IPS-15b (cell line): ENCODE measurements around the gene ARL5A.

Experiments used
- H3K27me3 ChIP-seq: one replicate; pipeline ENCODE4 v1.6.1; 2013; ENCODE audit warnings: low read length; ENCODE audit not compliant: control insufficient read depth, insufficient read depth
- H3K36me3 ChIP-seq: one replicate; pipeline ENCODE4 v1.6.1; 2013; ENCODE audit warnings: low read length; ENCODE audit not compliant: control insufficient read depth, insufficient read depth
- H3K4me1 ChIP-seq: one replicate; pipeline ENCODE4 v1.6.1; 2013; ENCODE audit warnings: mild to moderate bottlenecking, low read length; ENCODE audit not compliant: control insufficient read depth, insufficient read depth
- H3K4me3 ChIP-seq: one replicate; pipeline ENCODE4 v1.5.1; 2013; ENCODE audit warnings: low read depth, low read length
- H3K9ac ChIP-seq: one replicate; pipeline ENCODE4 v1.6.1; 2013; ENCODE audit warnings: low read depth, mild to moderate bottlenecking, low read length
- H3K9me3 ChIP-seq: one replicate; pipeline ENCODE4 v1.6.1; 2013; ENCODE audit warnings: mild to moderate bottlenecking, low read length; ENCODE audit not compliant: control insufficient read depth, insufficient read depth

ARL5A gene

DNA sequence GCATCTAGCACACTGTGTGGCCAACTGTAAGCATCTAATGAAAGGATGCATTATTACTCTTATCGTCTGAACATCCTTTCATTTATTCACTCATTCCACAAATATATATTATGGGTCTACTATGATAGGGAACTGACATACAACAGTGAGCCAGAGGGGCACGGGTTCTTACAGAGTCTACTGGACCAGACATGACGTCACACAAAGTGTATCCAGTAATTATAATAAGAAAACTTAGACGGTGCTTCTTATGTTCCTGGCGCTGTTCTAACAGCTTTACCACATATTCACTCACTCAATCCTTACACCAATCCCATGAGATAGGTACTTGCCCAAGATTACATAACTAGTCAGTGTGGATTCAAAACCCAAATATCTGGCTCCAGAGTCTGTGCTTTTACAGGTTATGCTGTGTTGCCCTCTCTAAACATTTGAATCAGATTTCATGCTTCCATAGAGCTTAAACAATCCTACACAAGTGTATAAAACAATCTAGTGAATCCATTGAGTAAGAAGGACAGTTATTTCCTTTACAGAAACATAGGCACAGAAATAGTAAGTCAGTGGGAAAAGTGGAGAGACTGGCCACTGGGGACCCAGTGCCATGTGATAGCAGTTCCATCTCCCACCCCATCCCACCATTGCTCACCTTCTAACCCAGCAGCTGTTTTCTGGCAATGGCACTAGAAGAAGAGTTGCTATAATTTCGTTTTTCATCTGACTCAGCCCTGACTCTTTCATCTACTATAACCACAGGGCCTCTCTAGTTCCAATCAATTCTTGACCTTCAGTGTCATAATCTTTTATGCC lies 24.2 kb upstream of the ARL5A start:
- H3K9ac ChIP-seq, result no peak overlapping the region
- H3K4me1 ChIP-seq, result no peaks in the 10 kb centered on the region
- no peaks in the 10 kb centered on the region for H3K27me3 ChIP-seq
- H3K36me3 ChIP-seq, result no peaks in the 10 kb centered on the region
- no peak overlapping the region for H3K4me3 ChIP-seq
- no peaks in the 10 kb centered on the region for H3K9me3 ChIP-seq

DNA sequence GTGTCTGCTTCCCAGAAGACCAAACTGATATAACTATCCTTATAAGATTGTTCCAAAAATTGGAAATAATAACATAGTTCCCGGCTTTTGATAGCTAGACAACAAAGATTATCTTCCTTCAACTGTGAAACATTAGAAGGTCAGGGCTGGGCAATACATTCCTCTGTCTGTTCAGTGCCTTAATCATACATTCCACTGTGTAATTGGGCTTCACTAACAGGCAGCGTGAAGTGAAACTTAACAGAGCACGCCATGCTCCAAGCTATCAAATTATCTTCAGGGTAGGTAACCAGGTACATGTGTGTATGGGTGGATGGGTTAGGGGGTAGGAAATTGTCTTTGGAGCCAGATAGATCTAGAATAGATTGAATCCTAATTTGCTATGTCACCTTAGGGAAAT lies 23.5 kb upstream of the ARL5A start:
- Histone ChIP-seq H3K4me3 (no peak overlapping the region), H3K9ac (no peak overlapping the region), H3K36me3 (no peaks in the 10 kb centered on the region), H3K4me1 (no peaks in the 10 kb centered on the region), H3K27me3 (no peaks in the 10 kb centered on the region), H3K9me3 (no peaks in the 10 kb centered on the region)

DNA sequence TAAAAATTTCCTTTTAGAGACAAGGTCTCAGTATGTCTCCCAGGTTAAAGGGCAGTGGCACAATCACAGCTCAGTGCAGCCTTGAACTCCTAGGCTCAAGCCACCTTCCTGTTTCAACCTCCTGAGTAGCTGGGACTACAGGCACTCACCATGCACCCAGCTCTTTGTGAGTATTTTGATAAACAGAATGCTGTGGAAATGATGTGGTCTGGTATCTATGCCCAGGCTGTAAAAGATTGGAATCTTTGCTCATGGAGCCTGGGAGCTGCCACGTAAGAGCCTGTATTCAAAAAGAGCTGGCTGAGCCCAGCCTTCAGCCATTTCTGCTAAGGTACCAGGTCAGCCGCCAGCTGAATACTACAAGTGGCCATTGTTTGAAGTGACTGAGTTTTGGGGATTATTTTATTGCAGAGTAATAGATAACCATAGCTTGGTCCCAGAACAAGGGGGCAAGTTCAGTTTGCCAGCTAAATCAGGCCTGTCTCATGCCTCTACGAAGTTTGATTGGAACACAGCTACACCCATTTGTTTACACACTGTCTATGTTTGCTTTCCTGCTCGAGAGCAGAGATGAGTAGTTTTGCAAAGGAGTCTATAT lies 21.3 kb upstream of the ARL5A start:
- H3K36me3 ChIP-seq, result no peaks in the 10 kb centered on the region
- H3K9me3 ChIP-seq, result no peaks in the 10 kb centered on the region
- H3K4me1 ChIP-seq, result no peaks in the 10 kb centered on the region
- no peak overlapping the region for H3K9ac ChIP-seq
- no peaks in the 10 kb centered on the region for H3K27me3 ChIP-seq
- no peak overlapping the region for H3K4me3 ChIP-seq

DNA sequence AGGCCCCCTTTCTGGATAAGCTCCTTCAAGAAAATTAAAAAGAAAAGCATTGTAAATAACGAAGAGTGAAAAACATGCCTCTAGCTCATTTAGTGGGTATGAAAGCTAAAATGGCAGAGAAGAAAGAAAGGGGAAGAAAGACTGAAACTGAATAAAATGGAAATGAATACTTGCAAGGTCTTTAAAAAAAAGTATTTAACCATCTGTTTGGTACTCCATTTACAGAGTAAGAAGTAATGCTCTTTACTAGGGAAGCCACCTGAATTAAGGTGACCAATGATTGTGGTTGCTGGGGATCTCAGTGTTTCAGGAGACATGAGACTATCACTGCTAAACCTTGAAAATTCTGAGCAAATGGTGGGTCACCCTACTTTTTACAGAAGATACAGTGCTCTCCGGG lies 17.7 kb upstream of the ARL5A start:
- Histone ChIP-seq H3K9me3 (no peaks in the 10 kb centered on the region), H3K27me3 (no peaks in the 10 kb centered on the region), H3K4me3 (no peak overlapping the region), H3K9ac (no peak overlapping the region), H3K36me3 (no peaks in the 10 kb centered on the region), H3K4me1 (no peaks in the 10 kb centered on the region)

- Histone ChIP-seq H3K9ac (no peak overlapping the region), H3K27me3 (no peaks in the 10 kb centered on the region), H3K9me3 (no peaks in the 10 kb centered on the region), H3K36me3 (no peaks in the 10 kb centered on the region), H3K4me1 (no peaks in the 10 kb centered on the region), H3K4me3 (no peak overlapping the region)
Measured at GRCh38 chr2:151845481-151845880, 17.3 kb upstream of the ARL5A start.

DNA sequence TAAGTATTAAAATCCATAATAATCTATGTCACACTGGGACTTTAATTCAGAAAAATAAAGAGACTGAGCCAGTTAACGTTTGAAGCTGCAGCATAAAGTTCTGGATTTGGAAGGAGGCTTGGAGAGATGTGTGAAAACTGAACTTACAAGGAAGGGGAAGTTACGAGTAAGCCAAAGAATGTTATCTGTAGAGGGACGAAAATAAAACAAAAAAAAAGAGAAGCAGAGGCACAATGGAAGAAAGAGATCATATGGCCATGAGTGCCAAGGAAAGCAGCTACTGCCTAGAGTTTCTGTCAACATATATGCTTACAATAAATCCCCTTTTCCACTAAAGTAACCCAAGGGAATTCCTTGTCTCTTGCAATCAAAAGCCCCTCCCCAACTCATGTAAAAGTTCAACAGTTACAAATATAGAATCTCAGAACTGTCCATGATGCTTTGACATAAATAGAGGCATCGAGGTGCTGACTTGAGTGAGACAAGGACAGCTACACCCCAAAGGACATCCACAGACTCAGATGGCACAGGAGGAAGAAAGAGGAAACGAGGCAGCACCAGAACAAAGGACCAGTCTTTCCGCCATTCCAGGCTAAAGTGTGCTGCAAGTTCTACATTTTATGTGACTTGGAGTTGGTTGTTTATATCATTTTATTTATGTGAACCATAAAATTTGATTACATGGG lies 16.1 kb upstream of the ARL5A start:
- H3K9ac ChIP-seq, result no peak overlapping the region
- no peak overlapping the region for H3K4me3 ChIP-seq
- H3K27me3 ChIP-seq, result no peaks in the 10 kb centered on the region
- H3K4me1 ChIP-seq, result no peaks in the 10 kb centered on the region
- H3K9me3 ChIP-seq, result no peaks in the 10 kb centered on the region
- H3K36me3 ChIP-seq, result no peaks in the 10 kb centered on the region

- Histone ChIP-seq H3K27me3 (no peaks in the 10 kb centered on the region), H3K36me3 (no peaks in the 10 kb centered on the region), H3K4me3 (no peak overlapping the region), H3K9me3 (no peaks in the 10 kb centered on the region), H3K9ac (no peak overlapping the region), H3K4me1 (no peaks in the 10 kb centered on the region)
Measured at GRCh38 chr2:151843691-151844061, 15.5 kb upstream of the ARL5A start.

DNA sequence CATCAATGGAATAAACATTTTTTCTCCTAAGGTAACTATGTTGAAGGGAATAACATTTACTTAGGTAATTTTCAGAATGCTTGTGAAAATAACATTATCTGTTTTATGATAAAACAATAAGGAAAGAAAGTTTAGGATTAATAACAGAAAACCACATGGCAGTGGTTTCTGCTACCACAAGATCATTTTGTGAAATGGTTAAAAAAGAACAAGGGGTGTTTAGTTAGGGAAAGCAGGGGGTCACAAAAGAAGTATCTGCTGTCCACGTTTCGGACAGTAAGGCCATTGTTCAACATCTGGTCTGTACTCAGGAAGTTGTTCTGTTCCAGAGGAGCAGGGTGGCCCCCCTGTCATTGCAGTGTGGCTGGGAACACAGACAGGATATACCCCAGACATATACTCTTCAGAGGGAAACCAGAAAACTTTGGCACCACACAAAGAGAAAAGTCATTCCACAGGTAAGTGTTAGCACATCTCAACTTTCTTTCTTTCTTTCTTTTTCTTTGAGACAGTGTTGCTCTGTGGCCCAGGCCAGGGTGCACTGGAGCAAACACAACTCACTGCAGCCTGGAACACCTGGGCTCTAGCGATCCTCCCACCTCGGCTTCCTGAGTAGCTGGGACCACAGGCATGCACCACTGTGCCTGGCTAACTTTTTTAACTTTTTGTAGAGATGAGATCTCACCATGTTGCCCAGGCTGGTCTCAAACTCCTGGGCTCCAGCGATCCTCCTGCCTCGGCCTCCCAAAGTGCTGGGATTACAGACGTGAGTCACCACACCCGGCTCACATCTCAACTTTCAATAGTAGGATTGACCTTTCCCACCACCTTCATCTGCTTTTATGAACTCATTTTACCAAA lies 14.8 kb upstream of the ARL5A start:
- Histone ChIP-seq H3K4me1 (no peaks in the 10 kb centered on the region), H3K27me3 (no peaks in the 10 kb centered on the region), H3K9me3 (no peaks in the 10 kb centered on the region), H3K9ac (no peak overlapping the region), H3K4me3 (no peak overlapping the region), H3K36me3 (no peaks in the 10 kb centered on the region)

DNA sequence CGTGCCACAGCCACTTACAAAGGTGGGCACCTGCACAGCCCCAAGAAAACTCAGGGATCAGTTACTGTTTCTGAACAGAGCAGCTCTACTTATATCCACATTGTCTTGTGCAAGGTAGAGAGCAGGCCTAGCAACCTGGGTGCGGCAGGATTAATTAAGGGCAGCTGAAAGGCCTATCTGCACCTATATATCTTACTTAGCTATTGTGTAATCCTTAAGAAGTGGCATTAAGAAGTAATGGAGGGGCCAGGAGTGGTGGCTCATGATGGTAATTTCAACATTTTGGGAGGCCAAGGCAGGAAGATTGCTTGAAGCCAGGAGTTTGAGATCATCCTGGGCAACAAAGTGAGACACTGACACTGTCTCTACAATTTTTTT lies 12.8 kb upstream of the ARL5A start:
- Histone ChIP-seq H3K4me1 (no peaks in the 10 kb centered on the region), H3K9me3 (no peaks in the 10 kb centered on the region), H3K9ac (no peak overlapping the region), H3K36me3 (no peaks in the 10 kb centered on the region), H3K4me3 (no peak overlapping the region), H3K27me3 (no peaks in the 10 kb centered on the region)

GRCh38 chr2:151840216-151841046 lies 12.2 kb upstream of the ARL5A start:
- Histone ChIP-seq H3K4me1 (no peaks in the 10 kb centered on the region), H3K9me3 (no peaks in the 10 kb centered on the region)

DNA sequence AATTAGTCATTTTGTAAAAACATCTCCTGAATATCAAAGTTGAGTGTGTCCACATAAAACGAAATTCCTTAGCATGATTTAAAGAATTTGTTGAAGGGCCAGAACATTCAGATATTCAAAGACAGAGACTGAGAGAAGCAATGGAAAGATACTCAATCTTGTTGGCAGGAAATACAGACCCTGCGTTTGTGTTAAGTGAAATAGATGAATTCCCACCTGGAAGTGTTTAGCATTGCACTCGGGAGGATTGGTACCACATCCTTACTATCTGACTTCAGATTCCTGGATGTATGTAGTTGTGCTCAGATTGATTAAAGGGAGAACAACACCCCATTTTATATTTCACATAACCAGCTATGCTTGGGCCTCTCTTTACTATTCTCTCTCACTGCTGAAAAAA lies 9.7 kb upstream of the ARL5A start:
- H3K9me3 ChIP-seq, result no peaks in the 10 kb centered on the region
- H3K9ac ChIP-seq, result no peak overlapping the region

More at GRCh38 chr2:151840216-151841046, 12.2 kb upstream of the ARL5A start:
- no peaks in the 10 kb centered on the region for H3K27me3 ChIP-seq
- H3K9ac ChIP-seq, result no peak overlapping the region
- no peak overlapping the region for H3K4me3 ChIP-seq
- no peaks in the 10 kb centered on the region for H3K36me3 ChIP-seq

More for the DNA sequence above, 9.7 kb upstream of the ARL5A start:
- no peaks in the 10 kb centered on the region for H3K27me3 ChIP-seq
- no peaks in the 10 kb centered on the region for H3K4me1 ChIP-seq
- H3K36me3 ChIP-seq, result no peaks in the 10 kb centered on the region
- no peak overlapping the region for H3K4me3 ChIP-seq
